Mesodermal cell (in vitro differentiated cells): ENCODE data around the gene COL25A1. TPM values are rescaled to one million over a fixed set of nuclear protein-coding genes. Genes with fewer than 3 reads are reported as not detected.

Source experiments
- H3K27ac ChIP-seq: 2 replicates; pipeline ENCODE4 v1.7.0; 2013; ENCODE audit warnings: mild to moderate bottlenecking, low read depth, low read length, moderate library complexity; ENCODE audit not compliant: severe bottlenecking
- H3K36me3 ChIP-seq: 2 replicates; pipeline ENCODE4 v1.7.1; 2013; ENCODE audit warnings: mild to moderate bottlenecking, low read length, moderate library complexity; ENCODE audit not compliant: control insufficient read depth, insufficient read depth
- H3K4me1 ChIP-seq: one replicate; pipeline ENCODE4 v1.7.1; 2013; ENCODE audit warnings: mild to moderate bottlenecking, low read length; ENCODE audit not compliant: insufficient read depth, control insufficient read depth, poor library complexity, severe bottlenecking
- H3K4me3 ChIP-seq: 2 replicates; pipeline ENCODE4 v1.7.0; 2013; ENCODE audit warnings: low read length, control low read depth, mild to moderate bottlenecking; ENCODE audit not compliant: insufficient read depth, poor library complexity, severe bottlenecking; ENCODE audit errors: extremely low read depth
- H3K9me3 ChIP-seq: 2 replicates; pipeline ENCODE4 v1.7.1; 2013; ENCODE audit warnings: mild to moderate bottlenecking, low read length, moderate library complexity; ENCODE audit not compliant: control insufficient read depth
- WGBS, 2 experiments: methylation state at CpG; one replicate each; pipeline ENCODE4 v1.1.5; 2013; ENCODE audit warnings: missing lambda C conversion rate in 2 of 2; ENCODE audit not compliant: insufficient coverage in 2 of 2; 5-methylcytosine and 5-hydroxymethylcytosine counted together
- polyA plus RNA-seq, 2 experiments: library from polyadenylated mRNA; stranded (reverse); fragments of 50-300 nt; gene quantifications; one replicate each; pipeline ENCODE4 v1.2.3, GENCODE V29; 2013

The COL25A1 gene
- 8.4 TPM for polyA plus RNA-seq (2013, experiment 1 of 2)
- polyA plus RNA-seq (2013, experiment 2 of 2), result 5.2 TPM

- H3K36me3 ChIP-seq, result no peaks in the 10 kb centered on the region
- peak within 1 kb of the TSS; percentile 26 for H3K27ac ChIP-seq
- 0 to 3% methylated on average over 29 to 43 of the region's 76 CpGs for WGBS, 2 experiments
- H3K4me1 ChIP-seq, result no peaks in the 10 kb centered on the region
- peak within 1 kb of the TSS; percentile 64 for H3K4me3 ChIP-seq
- no peaks in the 10 kb centered on the region for H3K9me3 ChIP-seq
Observed at GRCh38 chr4:109302361-109303139, at the start of gene COL25A1. Gene COL25A1, minus strand, starts transcription at chr4:109302658.

- WGBS, 2 experiments, result 100% methylated on average over 1 of the region's 1 CpG; no CpG with 5 or more reads in 1 of the 2 experiments
- Histone ChIP-seq H3K9me3 (no peaks in the 10 kb centered on the region), H3K4me1 (no peaks in the 10 kb centered on the region), H3K36me3 (no peaks in the 10 kb centered on the region), H3K27ac (no peak overlapping the region), H3K4me3 (no peak overlapping the region)
Observed at GRCh38 chr4:109350121-109350520, 47.7 kb upstream of the COL25A1 start.

- H3K4me3 ChIP-seq, result no peak overlapping the region
- no peak overlapping the region for H3K27ac ChIP-seq
- peaks cover under 1% of the 10 kb centered on the region for H3K9me3 ChIP-seq
- H3K4me1 ChIP-seq, result no peaks in the 10 kb centered on the region
- WGBS, 2 experiments, result 86 to 92% methylated on average over 9 to 10 of the region's 10 CpGs
- H3K36me3 ChIP-seq, result no peaks in the 10 kb centered on the region
Observed at GRCh38 chr4:109334129-109335105, 32.0 kb upstream of the COL25A1 start.

GRCh38 chr4:109332926-109333464, 30.5 kb upstream of the COL25A1 start:
- no peak overlapping the region for H3K4me3 ChIP-seq
- no peaks in the 10 kb centered on the region for H3K9me3 ChIP-seq
- H3K4me1 ChIP-seq, result no peaks in the 10 kb centered on the region
- no peak overlapping the region for H3K27ac ChIP-seq
- 78 to 100% methylated on average over 1 of the region's 2 CpGs for WGBS, 2 experiments
- H3K36me3 ChIP-seq, result no peaks in the 10 kb centered on the region

- no peak overlapping the region for H3K27ac ChIP-seq
- no peak overlapping the region for H3K4me3 ChIP-seq
- H3K4me1 ChIP-seq, result no peaks in the 10 kb centered on the region
- peaks cover 19% of the 10 kb centered on the region for H3K9me3 ChIP-seq
- 100% methylated on average over 1 of the region's 2 CpGs; no CpG with 5 or more reads in 1 of the 2 experiments for WGBS, 2 experiments
- no peaks in the 10 kb centered on the region for H3K36me3 ChIP-seq
Observed at GRCh38 chr4:109327641-109328040, 25.2 kb upstream of the COL25A1 start.

- no peak overlapping the region for H3K4me3 ChIP-seq
- H3K27ac ChIP-seq, result no peak overlapping the region
- H3K36me3 ChIP-seq, result no peaks in the 10 kb centered on the region
- peaks cover 19% of the 10 kb centered on the region for H3K9me3 ChIP-seq
- 95 to 100% methylated on average over 2 of the region's 2 CpGs for WGBS, 2 experiments
- H3K4me1 ChIP-seq, result no peaks in the 10 kb centered on the region
Observed at GRCh38 chr4:109325698-109326097, 23.2 kb upstream of the COL25A1 start.

GRCh38 chr4:109323348-109323747, 20.9 kb upstream of the COL25A1 start:
- no peaks in the 10 kb centered on the region for H3K4me1 ChIP-seq
- peaks cover 24% of the 10 kb centered on the region for H3K9me3 ChIP-seq
- H3K27ac ChIP-seq, result no peak overlapping the region
- no peaks in the 10 kb centered on the region for H3K36me3 ChIP-seq
- H3K4me3 ChIP-seq, result no peak overlapping the region

- no peak overlapping the region for H3K4me3 ChIP-seq
- no peaks in the 10 kb centered on the region for H3K36me3 ChIP-seq
- no peak overlapping the region for H3K27ac ChIP-seq
- peaks cover 24% of the 10 kb centered on the region for H3K9me3 ChIP-seq
- WGBS, 2 experiments, result no CpG with 5 or more reads among the region's 1 CpG
- H3K4me1 ChIP-seq, result no peaks in the 10 kb centered on the region
Observed at GRCh38 chr4:109321232-109321631, 18.8 kb upstream of the COL25A1 start.

GRCh38 chr4:109319684-109320083, 17.2 kb upstream of the COL25A1 start:
- H3K27ac ChIP-seq, result no peak overlapping the region
- 86% methylated on average over 1 of the region's 2 CpGs; no CpG with 5 or more reads in 1 of the 2 experiments for WGBS, 2 experiments
- no peaks in the 10 kb centered on the region for H3K4me1 ChIP-seq
- H3K4me3 ChIP-seq, result no peak overlapping the region
- H3K9me3 ChIP-seq, result peaks cover 24% of the 10 kb centered on the region
- no peaks in the 10 kb centered on the region for H3K36me3 ChIP-seq

- Histone ChIP-seq H3K4me1 (no peaks in the 10 kb centered on the region), H3K9me3 (peaks cover 20% of the 10 kb centered on the region), H3K27ac (no peak overlapping the region), H3K4me3 (no peak overlapping the region), H3K36me3 (no peaks in the 10 kb centered on the region)
- 75 to 83% methylated on average over 1 of the region's 2 CpGs for WGBS, 2 experiments
Observed at GRCh38 chr4:109319156-109319555, 16.7 kb upstream of the COL25A1 start.
